K562 (cell line): ENCODE results near the gene TMEM117. TPM values are rescaled to one million over a fixed set of nuclear protein-coding genes. Genes with fewer than 3 reads are reported as not detected.

Experiments used
- ATAC-seq: fragments of 200-7000 bp; cut with Tn5 transposase; 3 replicates; pipeline ENCODE4 v1.9.1; 2020; ENCODE audit warnings: moderate library complexity
- BruUV-seq: library from RNA; stranded (reverse); fragments of 400-500 nt; replicated peaks from 2 replicates; lab custom pipeline; 2021; lab: Mats Ljungman, UMichigan
- CTCF ChIA-PET: fragments of 300-600 bp; formaldehyde crosslinking; extraction: SDS; loops from one replicate; lab custom pipeline; 2021; ENCODE audit warnings: low intra/inter-chr PET ratio; lab: Yijun Ruan, JAX
- POLR2A ChIA-PET: fragments of 300-600, 350-650 bp; sonication (Branson Sonifier 250); formaldehyde crosslinking; extraction: SDS; loops from one replicate; lab custom pipeline; 2021; ENCODE audit warnings: antibody characterized with exemption, inconsistent platforms; lab: Yijun Ruan, JAX
- DNase-seq, 4 experiments: peaks; one replicate each; pipeline versions ENCODE4 v3.0.0 to v3.0.0-alpha.2; 2011 to 2018; ENCODE audit warnings: low spot score in 3 of 4, mixed read lengths in 3 of 4; ENCODE audit errors: extremely low read depth in 1 of 4
- FAIRE-seq: peaks from 2 replicates; lab custom pipeline; 2011; peaks lifted over from hg19 to GRCh38; lab: Jason Lieb, UNC
- H2AFZ ChIP-seq: 2 replicates; pipeline ENCODE4 v1.6.0; 2011; ENCODE audit warnings: low read depth, low read length, control low read depth, inconsistent platforms
- H3K27ac ChIP-seq: fragments of 200-600 bp; 3 replicates; pipeline ENCODE4 v1.8.0; 2011; ENCODE audit warnings: low read depth, mild to moderate bottlenecking, control low read depth, inconsistent platforms, low read length, moderate library complexity, mixed read lengths; ENCODE audit errors: extremely low read depth
- H3K27me3 ChIP-seq, 2 experiments: fragments of 300-600 bp in 1 of 2; 2 replicates in 1 of 2; 3 replicates in 1 of 2; pipeline versions ENCODE4 v1.6.0 to v1.8.0; 2011; ENCODE audit warnings: inconsistent platforms in 2 of 2, low read length in 2 of 2, mild to moderate bottlenecking in 1 of 2, mixed read lengths in 1 of 2, moderate library complexity in 1 of 2; ENCODE audit not compliant: control insufficient read depth in 2 of 2, insufficient read depth in 2 of 2
- H3K36me3 ChIP-seq: fragments of 300-600 bp; 3 replicates; pipeline ENCODE4 v1.8.0; 2011; ENCODE audit warnings: mild to moderate bottlenecking, low read length, inconsistent platforms; ENCODE audit not compliant: control insufficient read depth, insufficient read depth
- H3K4me1 ChIP-seq, 2 experiments: fragments of 200-600 bp in 1 of 2; replicated peaks in 1 of 2; 2 replicates in 1 of 2; 3 replicates in 1 of 2; pipeline versions ENCODE4 v1.5.1 to v1.8.0; 2011; ENCODE audit warnings: inconsistent platforms in 2 of 2, low read length in 2 of 2, mild to moderate bottlenecking in 1 of 2, mixed read lengths in 1 of 2, moderate library complexity in 1 of 2; ENCODE audit not compliant: control insufficient read depth in 2 of 2, insufficient read depth in 2 of 2
- H3K4me2 ChIP-seq: 2 replicates; pipeline ENCODE4 v1.6.1; 2011; ENCODE audit warnings: low read length, control low read depth, inconsistent platforms, mixed read lengths; ENCODE audit not compliant: insufficient read depth
- H3K4me3 ChIP-seq: fragments of 200-600 bp; sonication (generic), shearing (Covaris generic); 2 replicates; pipeline ENCODE4 v1.5.1; 2016; ENCODE audit warnings: control low read depth, inconsistent platforms
- H3K79me2 ChIP-seq: fragments of 200-600 bp; 3 replicates; pipeline ENCODE4 v1.8.0; 2011; ENCODE audit warnings: low read length, inconsistent platforms; ENCODE audit not compliant: control insufficient read depth, insufficient read depth
- H3K9ac ChIP-seq, 2 experiments: 2 replicates each; pipeline versions ENCODE4 v1.6.0 to v1.6.1; 2011; ENCODE audit warnings: low read depth in 2 of 2, low read length in 2 of 2, control low read depth in 1 of 2, inconsistent platforms in 1 of 2, mild to moderate bottlenecking in 1 of 2, mixed read lengths in 1 of 2; ENCODE audit not compliant: insufficient read depth in 1 of 2
- H3K9me1 ChIP-seq: one replicate; pipeline ENCODE4 v1.6.0; 2011; ENCODE audit warnings: inconsistent platforms, mild to moderate bottlenecking, low read length, moderate library complexity; ENCODE audit not compliant: control insufficient read depth, insufficient read depth
- H3K9me3 ChIP-seq: replicated peaks from 2 replicates; pipeline ENCODE4 v1.5.1; 2011; ENCODE audit warnings: low read depth, low read length, inconsistent platforms; ENCODE audit not compliant: control insufficient read depth, insufficient read depth
- H4K20me1 ChIP-seq: replicated peaks from 2 replicates; pipeline ENCODE4 v1.6.1; 2011; ENCODE audit warnings: low read length, inconsistent platforms, mixed read lengths; ENCODE audit not compliant: control insufficient read depth, insufficient read depth
- CBX3 ChIP-seq, 2 experiments: IDR thresholded peaks; 1 replicate in 1 of 2; 2 replicates in 1 of 2; pipeline ENCODE4 v1.6.1; 2012; ENCODE audit warnings: inconsistent platforms in 2 of 2, low read length in 2 of 2, borderline replicate concordance in 1 of 2, control low read depth in 1 of 2
- HNRNPLL ChIP-seq: fragments of 200-400 bp; formaldehyde crosslinking; IDR thresholded peaks from 2 replicates; pipeline ENCODE4 v1.6.1; 2017; ENCODE audit warnings: low read length, low read depth, mild to moderate bottlenecking; ENCODE audit not compliant: poor library complexity, severe bottlenecking
- NCOA6 ChIP-seq: fragments of 450-650 bp; IDR thresholded peaks from 2 replicates; pipeline ENCODE4 v1.6.1; 2017; ENCODE audit warnings: mild to moderate bottlenecking
- SFPQ ChIP-seq: fragments of 200-400 bp; formaldehyde crosslinking; IDR thresholded peaks from 2 replicates; pipeline ENCODE4 v1.6.1; 2017; ENCODE audit warnings: mild to moderate bottlenecking, low read depth, low read length, moderate library complexity
- SOX6 ChIP-seq: fragments of 450-650 bp; IDR thresholded peaks from 2 replicates; pipeline ENCODE4 v1.6.1; 2014; ENCODE audit warnings: mild to moderate bottlenecking
- TARDBP ChIP-seq: fragments of 450-650 bp; IDR thresholded peaks from 2 replicates; pipeline ENCODE4 v1.6.1; 2016
- YY1 ChIP-seq, 3 experiments: IDR thresholded peaks; 2 replicates each; pipeline ENCODE4 v1.6.1; 2011; ENCODE audit warnings: low read length in 2 of 3, mild to moderate bottlenecking in 2 of 3, moderate library complexity in 2 of 3, borderline replicate concordance in 1 of 3, control low read depth in 1 of 3, low read depth in 1 of 3; ENCODE audit not compliant: insufficient read depth in 3 of 3, insufficient replicate concordance in 2 of 3, control insufficient read depth in 1 of 3, insufficient read length in 1 of 3; ENCODE audit errors: extremely low read depth in 1 of 3
- ZNF184 ChIP-seq: sonication (generic); formaldehyde crosslinking; IDR thresholded peaks from 2 replicates; pipeline ENCODE4 v1.5.0; 2020; ENCODE audit warnings: missing genetic modification reagents
- ZNF431 ChIP-seq: sonication (generic); formaldehyde crosslinking; IDR thresholded peaks from 2 replicates; pipeline ENCODE4 v1.8.0; 2022; ENCODE audit warnings: mild to moderate bottlenecking, missing genetic modification reagents
- in situ Hi-C: fragments of 300-500 bp; cut with MboI; formaldehyde crosslinking; loops from 4 replicates; pipeline ENCODE4 v1.15.0; 2018; ENCODE audit warnings: inconsistent platforms, mixed read lengths
- intact Hi-C: fragments of 100-400 bp; cut with micrococcal nuclease; formaldehyde crosslinking; loops from 2 replicates; pipeline ENCODE4 v1.14.2; 2022
- polyA plus RNA-seq, 8 experiments: library from polyadenylated mRNA; depleted of rRNA in 4 of 8; stranded (reverse) in 5 of 8; unstranded in 3 of 8; fragments of >200 nt; fragmentation: Nextera tagmentation in 2 of 8; fragmentation: Illumina TruSeq in 1 of 8; extraction: Ambion mirVana in 2 of 8; extraction: Trizol in 1 of 8; gene quantifications; 2 replicates each; pipeline versions ENCODE4 v1.2.1 to v1.2.3, GENCODE V29; 2011 to 2014; ENCODE audit warnings: inconsistent platforms in 1 of 8, missing spikeins in 1 of 8
- total RNA-seq, 7 experiments: library from RNA; depleted of rRNA in 6 of 7; stranded (reverse); fragments of >200 nt in 6 of 7; fragmentation: Illumina TruSeq in 2 of 7; extraction: Trizol in 2 of 7; gene quantifications; 2 replicates each; pipeline versions ENCODE4 v1.2.1 to v1.2.3, GENCODE V29; 2011 to 2021; ENCODE audit warnings: low replicate concordance in 1 of 7

Gene TMEM117
- total and polyA plus RNA-seq, 9 of the 15 experiments (the other 6 are each of a cell fraction or from before 2014, with no cell fraction given) = 0.31 to 2.8 (median 1.0) TPM

- Histone ChIP-seq H3K36me3 (no peaks in the 10 kb centered on the region), H3K27me3 (no peaks in the 10 kb centered on the region), H3K9me3 (no peaks in the 10 kb centered on the region), H3K4me3 (no peak overlapping the region), H2AFZ (no peak overlapping the region), H3K4me2 (no peak overlapping the region), H3K9me1 (no peaks in the 10 kb centered on the region), H3K9ac (no peak overlapping the region), H3K4me1 (no peaks in the 10 kb centered on the region), H3K79me2 (no peaks in the 10 kb centered on the region), H3K27ac (no peak overlapping the region), H4K20me1 (no peaks in the 10 kb centered on the region)
- ATAC-seq (no peak), FAIRE-seq (no peak), DNase-seq (no peak)
- TF ChIP-seq HNRNPLL = no peak
- no peak for TF ChIP-seq NCOA6
- TF ChIP-seq SFPQ = no peak
- TF ChIP-seq CBX3 (IDR thresholded peaks at IDR 0.05; ENCODE audit: borderline replicate concordance in 1 of 2, low read length in 2 of 2) = no peak
- no peak for TF ChIP-seq ZNF184
- TF ChIP-seq SOX6 = no peak
- TF ChIP-seq ZNF431 (CRISPR knock-in tag) = no peak
- TF ChIP-seq TARDBP = no peak
- no peak for TF ChIP-seq YY1 (IDR thresholded peaks at IDR 0.05; ENCODE audit: borderline replicate concordance in 1 of 3, control insufficient read depth in 1 of 3, extremely low read depth in 1 of 3, insufficient read depth in 3 of 3, insufficient read length in 1 of 3, insufficient replicate concordance in 2 of 3, low read depth in 1 of 3, low read length in 2 of 3)
- in situ Hi-C loops (no loop called here), intact Hi-C loops (no loop called here)
- CTCF ChIA-PET = no interaction called here
- BruUV-seq = no TSS peak
- POLR2A ChIA-PET = no interaction called here
Measured at GRCh38 chr12:44174053-44174452, 338.2 kb downstream of the TMEM117 start.
